Measurements from ENCODE around the gene EPHA7. TPM values are rescaled to one million over a fixed set of nuclear protein-coding genes. Genes with fewer than 3 reads are reported as not detected.

EPHA7 gene
- total RNA-seq, 4 donors from 2014 or later: 0.11 to 0.95 (median 0.47) TPM; not detected in 1

GRCh38 chr6:93193868-93194267, 225.5 kb downstream of the EPHA7 start:
- Histone ChIP-seq H3K9me3 (peaks cover 0 to 9% (median 0%) of the 10 kb centered on the region in 3 donors), H3K27ac (no peak overlapping the region), H3K27me3 (no peaks in the 10 kb centered on the region), H3K4me3 (no peak overlapping the region), H3K36me3 (no peaks in the 10 kb centered on the region), H3K4me1 (no peaks in the 10 kb centered on the region)
- TF ChIP-seq POLR2A (IDR thresholded peaks at IDR 0.05) (no peak), CTCF (IDR thresholded peaks at IDR 0.05) (no peak)
- no peak for DNase-seq
- 21 to 37% methylated on average over 2 of the region's 2 CpGs for WGBS, 2 donors
- intact Hi-C loops (cut with DNase I): no loop called here
